ENCODE data around the gene GRB2. TPM values are rescaled to one million over a fixed set of nuclear protein-coding genes. Genes with fewer than 3 reads are reported as not detected.

The GRB2 gene
- total and polyA plus RNA-seq, 3 donors from 2014 or later: 54.6 to 78.9 (median 61.8) TPM

GRCh38 chr17:75345514-75346167, 59.8 kb downstream of the GRB2 start:
- H3K4me1 ChIP-seq: peaks cover 2% of the 10 kb centered on the region
- WGBS, 2 donors: 63 to 65% methylated on average over 8 of the region's 8 CpGs
- DNase-seq: no peak
- H3K27ac ChIP-seq: no peak overlapping the region
- no peaks in the 10 kb centered on the region for H3K36me3 ChIP-seq (ENCODE audit: low read depth, missing control alignments)
- H3K4me3 ChIP-seq: no peak overlapping the region
- no peaks in the 10 kb centered on the region for H3K27me3 ChIP-seq
- TF ChIP-seq, protein P1, sequence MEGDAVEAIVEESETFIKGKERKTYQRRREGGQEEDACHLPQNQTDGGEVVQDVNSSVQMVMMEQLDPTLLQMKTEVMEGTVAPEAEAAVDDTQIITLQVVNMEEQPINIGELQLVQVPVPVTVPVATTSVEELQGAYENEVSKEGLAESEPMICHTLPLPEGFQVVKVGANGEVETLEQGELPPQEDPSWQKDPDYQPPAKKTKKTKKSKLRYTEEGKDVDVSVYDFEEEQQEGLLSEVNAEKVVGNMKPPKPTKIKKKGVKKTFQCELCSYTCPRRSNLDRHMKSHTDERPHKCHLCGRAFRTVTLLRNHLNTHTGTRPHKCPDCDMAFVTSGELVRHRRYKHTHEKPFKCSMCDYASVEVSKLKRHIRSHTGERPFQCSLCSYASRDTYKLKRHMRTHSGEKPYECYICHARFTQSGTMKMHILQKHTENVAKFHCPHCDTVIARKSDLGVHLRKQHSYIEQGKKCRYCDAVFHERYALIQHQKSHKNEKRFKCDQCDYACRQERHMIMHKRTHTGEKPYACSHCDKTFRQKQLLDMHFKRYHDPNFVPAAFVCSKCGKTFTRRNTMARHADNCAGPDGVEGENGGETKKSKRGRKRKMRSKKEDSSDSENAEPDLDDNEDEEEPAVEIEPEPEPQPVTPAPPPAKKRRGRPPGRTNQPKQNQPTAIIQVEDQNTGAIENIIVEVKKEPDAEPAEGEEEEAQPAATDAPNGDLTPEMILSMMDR (IDR thresholded peaks at IDR 0.05): no peak
- no peak for TF ChIP-seq POLR2A (IDR thresholded peaks at IDR 0.05)
- no peaks in the 10 kb centered on the region for H3K9me3 ChIP-seq
- intact Hi-C loops (cut with DNase I; ENCODE audit: low total_unique reads): no loop called here

GRCh38 chr17:75344666-75345065, 60.8 kb downstream of the GRB2 start:
- Histone ChIP-seq H3K9me3 (no peaks in the 10 kb centered on the region), H3K4me1 (peaks cover 6% of the 10 kb centered on the region), H3K27me3 (no peaks in the 10 kb centered on the region), H3K36me3 (ENCODE audit: low read depth, missing control alignments) (no peaks in the 10 kb centered on the region), H3K4me3 (no peak overlapping the region), H3K27ac (no peak overlapping the region)
- intact Hi-C loops (cut with DNase I; ENCODE audit: low total_unique reads): no loop called here
- no peak for DNase-seq
- TF ChIP-seq POLR2A (IDR thresholded peaks at IDR 0.05): no peak
- TF ChIP-seq, protein P1 (IDR thresholded peaks at IDR 0.05): no peak
- 81 to 84% methylated on average over 5 of the region's 5 CpGs for WGBS, 2 donors

GRCh38 chr17:75342996-75343395, 62.5 kb downstream of the GRB2 start:
- no peak for TF ChIP-seq POLR2A (IDR thresholded peaks at IDR 0.05)
- TF ChIP-seq, protein P1 (IDR thresholded peaks at IDR 0.05): no peak
- no peaks in the 10 kb centered on the region for H3K27me3 ChIP-seq
- no peak overlapping the region for H3K4me3 ChIP-seq
- no peaks in the 10 kb centered on the region for H3K36me3 ChIP-seq (ENCODE audit: low read depth, missing control alignments)
- intact Hi-C loops (cut with DNase I; ENCODE audit: low total_unique reads): no loop called here
- DNase-seq: no peak
- peaks cover 6% of the 10 kb centered on the region for H3K4me1 ChIP-seq
- WGBS, 2 donors: 70 to 81% methylated on average over 3 of the region's 3 CpGs
- H3K27ac ChIP-seq: no peak overlapping the region
- no peaks in the 10 kb centered on the region for H3K9me3 ChIP-seq

GRCh38 chr17:75341784-75342486, 63.5 kb downstream of the GRB2 start:
- no peak for TF ChIP-seq POLR2A (IDR thresholded peaks at IDR 0.05)
- TF ChIP-seq, protein P1 (IDR thresholded peaks at IDR 0.05): no peak
- no peaks in the 10 kb centered on the region for H3K27me3 ChIP-seq
- intact Hi-C loops (cut with DNase I; ENCODE audit: low total_unique reads): no loop called here
- no peak overlapping the region for H3K4me3 ChIP-seq
- no peaks in the 10 kb centered on the region for H3K9me3 ChIP-seq
- no peaks in the 10 kb centered on the region for H3K36me3 ChIP-seq (ENCODE audit: low read depth, missing control alignments)
- H3K27ac ChIP-seq: no peak overlapping the region
- peaks cover 6% of the 10 kb centered on the region for H3K4me1 ChIP-seq
- WGBS, 2 donors: 73% methylated on average over 9 of the region's 9 CpGs
- DNase-seq: no peak
